Bone marrow (tissue), 2 donors: ENCODE measurements around the gene POLR3C.

Source experiments
- DNase-seq, 2 donors: peaks; one replicate each; lab custom pipeline; 2025; lab: John Stamatoyannopoulos, UW

The POLR3C gene

GRCh38 chr1:145871994-145872924 lies 48.3 kb downstream of the POLR3C start:
- peak; percentile 42 to 61 for DNase-seq

GRCh38 chr1:145874646-145875045 lies 50.6 kb downstream of the POLR3C start:
- no peak for DNase-seq

DNA sequence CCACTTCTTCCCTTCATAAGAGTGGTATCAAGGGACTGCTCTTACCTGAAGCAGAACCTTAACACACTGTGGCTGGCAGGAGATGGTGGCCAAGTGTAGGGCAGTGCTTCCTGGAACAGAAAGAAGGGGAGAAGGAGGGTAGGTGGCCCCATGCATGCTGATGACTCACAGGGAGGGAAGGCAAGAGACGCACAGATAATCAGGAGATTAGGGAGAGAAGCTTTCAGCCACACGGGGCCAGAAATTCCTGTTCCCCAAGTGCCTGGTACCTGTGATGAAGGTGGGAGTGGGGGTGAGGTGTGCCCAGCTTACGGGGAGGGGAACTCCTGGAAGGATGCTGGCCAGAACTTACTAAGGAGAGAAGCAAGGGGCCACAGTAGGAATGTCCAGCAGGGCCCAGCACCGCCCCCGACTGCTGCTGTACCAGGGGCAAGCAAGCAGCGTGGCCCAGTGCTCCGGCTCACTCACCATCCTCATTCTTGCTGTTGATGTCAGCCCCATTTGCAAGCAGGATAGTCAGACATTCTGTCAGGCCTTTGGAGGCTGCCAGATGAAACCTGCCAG lies 54.0 kb downstream of the POLR3C start:
- DNase-seq: no peak

- no peak for DNase-seq
Measured at GRCh38 chr1:145878724-145879123, 54.7 kb downstream of the POLR3C start.

DNA sequence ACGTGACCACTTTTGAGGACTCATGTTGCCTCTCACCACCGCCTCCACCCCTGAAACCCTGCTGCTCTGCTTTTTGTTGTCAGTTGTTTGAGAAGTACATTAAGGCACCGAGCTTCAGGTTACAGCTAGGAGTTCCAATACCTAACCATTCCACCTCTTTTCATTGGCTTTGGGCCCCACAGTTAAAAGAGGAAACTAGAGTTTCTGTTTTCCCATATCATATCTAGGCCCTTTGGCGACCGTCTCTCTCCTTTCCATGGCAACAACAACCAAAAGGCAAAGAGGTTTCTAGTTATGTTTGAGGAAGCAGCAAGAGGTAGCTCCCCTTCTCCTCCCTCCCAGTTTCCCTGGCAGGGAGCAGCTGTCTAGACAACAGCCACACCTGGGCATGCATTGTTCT lies 55.8 kb downstream of the POLR3C start:
- peak in 1 of 2 donors; percentile 22 for DNase-seq

GRCh38 chr1:145884675-145885074 lies 60.7 kb downstream of the POLR3C start:
- DNase-seq: no peak

GRCh38 chr1:145885738-145886287 lies 61.8 kb downstream of the POLR3C start, which contains the start of gene ANKRD35:
Gene ANKRD35, minus strand, starts transcription at chr1:145885866. Its CDS starts 108 bp downstream, at chr1:145885758.
- DNase-seq: peak; percentile 55 to 67

GRCh38 chr1:145886390-145886789 lies 62.4 kb downstream of the POLR3C start:
- no peak for DNase-seq

DNA sequence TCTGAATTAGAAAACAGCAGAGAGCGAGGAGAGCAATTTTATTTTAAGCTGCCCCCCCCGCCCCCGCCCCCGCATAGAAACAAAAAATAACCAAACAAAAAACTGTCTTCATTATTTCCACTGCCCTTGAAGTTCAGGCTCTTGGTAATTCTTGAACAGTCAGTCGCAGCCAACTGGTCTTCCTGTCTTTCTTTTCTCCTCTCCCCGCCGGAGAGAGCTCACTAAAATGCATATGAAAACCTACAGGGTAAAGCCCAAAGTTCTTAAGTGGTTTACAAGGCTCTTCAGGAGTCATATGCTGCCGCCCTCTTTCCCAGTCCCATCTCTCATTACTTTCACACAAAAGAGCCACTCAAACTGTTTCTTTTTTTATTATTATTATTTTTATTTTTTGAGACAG lies 62.8 kb downstream of the POLR3C start:
- DNase-seq: no peak

DNA sequence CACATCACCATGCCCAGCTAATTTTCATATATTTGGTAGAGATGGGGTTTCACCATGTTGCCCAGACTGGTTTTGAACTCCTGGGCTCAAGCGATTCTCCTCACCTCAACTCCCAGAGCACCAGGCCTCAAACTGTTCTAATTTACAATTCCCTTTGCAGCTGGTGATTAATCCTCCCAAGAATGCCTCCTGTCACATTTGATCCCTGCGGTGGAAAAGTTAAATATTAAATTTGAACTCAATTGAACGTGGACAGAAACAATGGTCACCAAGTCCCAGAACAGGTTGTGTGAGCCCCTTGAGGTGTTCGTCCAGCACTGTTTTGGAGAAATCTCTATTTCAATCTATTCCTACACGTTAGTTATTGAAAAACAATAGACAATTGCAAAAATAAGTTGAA lies 63.6 kb downstream of the POLR3C start:
- DNase-seq: no peak

DNA sequence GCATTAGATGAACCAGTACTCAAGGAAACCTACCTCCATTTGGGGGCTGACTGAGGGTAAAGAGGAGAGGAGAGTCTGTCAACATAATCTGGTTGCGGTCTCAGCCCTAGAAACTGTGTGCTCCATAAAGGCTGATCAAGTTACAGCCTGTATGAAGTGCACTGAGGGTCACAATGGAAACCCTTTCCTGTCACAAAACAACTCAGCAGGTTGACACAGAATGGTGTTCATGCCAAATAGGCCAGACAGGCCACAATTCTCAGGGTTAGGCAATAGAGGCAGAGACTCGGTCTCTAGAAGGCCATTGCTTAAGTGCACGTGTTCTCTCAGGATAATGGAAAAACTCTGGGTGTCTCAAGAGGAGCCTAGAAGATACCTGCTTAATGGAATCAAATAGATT lies 65.7 kb downstream of the POLR3C start:
- DNase-seq: no peak

- no peak for DNase-seq
Measured at GRCh38 chr1:145891143-145891542, 67.1 kb downstream of the POLR3C start.

GRCh38 chr1:145891587-145892485 lies 67.8 kb downstream of the POLR3C start:
- DNase-seq: peak; percentile 8 to 62

- DNase-seq: no peak
Measured at GRCh38 chr1:145892486-145893087, 68.6 kb downstream of the POLR3C start.

- DNase-seq: no peak
Measured at GRCh38 chr1:145893306-145894055, 69.5 kb downstream of the POLR3C start.
